HEK293 (cell line): ENCODE measurements around the gene RHEB.

ENCODE experiments used
- TCF7L2 ChIP-seq: IDR thresholded peaks from 2 replicates; pipeline ENCODE4 v1.6.1; 2011; ENCODE audit warnings: low read depth, mild to moderate bottlenecking, inconsistent platforms, low read length, moderate library complexity, borderline replicate concordance
- TF ChIP-seq, protein P1 (sequence below): fragments of 450-650 bp; formaldehyde crosslinking; IDR thresholded peaks from 2 replicates; pipeline ENCODE4 v1.5.1; 2016; ENCODE audit warnings: missing biosample characterization, missing genetic modification characterization

DNA sequence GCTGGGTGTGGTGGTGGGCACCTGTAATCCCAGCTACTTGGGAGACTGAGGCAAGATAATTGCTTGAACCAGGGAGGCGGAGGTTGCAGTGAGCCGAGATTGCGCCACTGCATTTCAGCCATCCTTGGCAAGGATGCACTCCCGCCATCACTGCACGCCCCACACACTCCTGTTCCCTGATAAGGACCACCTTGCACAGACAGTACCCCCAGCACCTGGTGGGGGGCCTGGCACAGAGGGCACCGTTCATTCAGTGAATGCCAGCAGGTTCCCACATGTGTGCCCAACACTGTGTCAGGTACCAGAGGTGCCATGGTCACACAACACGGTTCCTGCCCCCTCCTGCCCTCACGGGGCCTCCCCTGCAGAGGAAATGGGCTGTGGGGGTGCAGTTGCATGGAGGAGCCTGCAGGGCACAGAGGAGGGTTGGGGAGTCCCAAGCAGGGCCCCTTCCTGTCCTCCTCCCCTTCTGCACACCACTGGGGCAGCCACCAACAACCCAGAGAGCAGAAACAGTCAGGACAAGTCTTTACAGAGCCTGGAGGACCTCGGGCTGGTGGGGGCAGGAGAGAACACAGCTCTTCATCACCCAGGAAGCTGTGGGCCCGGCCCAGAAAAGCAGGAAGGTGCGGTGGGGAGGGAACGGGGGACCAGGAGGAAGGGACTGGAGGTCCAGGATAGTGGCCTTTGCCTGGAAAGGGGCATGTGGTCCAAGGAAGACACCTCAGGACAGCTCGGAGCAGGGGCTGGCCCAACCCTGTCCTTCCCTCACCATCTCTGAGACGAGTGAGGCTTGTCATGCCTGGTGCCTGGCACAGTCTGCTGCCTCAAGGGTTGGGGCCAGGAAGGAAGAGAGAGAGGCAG is 86.8 kb downstream of the RHEB start:
- no peak for TF ChIP-seq TCF7L2
- TF ChIP-seq, protein P1, sequence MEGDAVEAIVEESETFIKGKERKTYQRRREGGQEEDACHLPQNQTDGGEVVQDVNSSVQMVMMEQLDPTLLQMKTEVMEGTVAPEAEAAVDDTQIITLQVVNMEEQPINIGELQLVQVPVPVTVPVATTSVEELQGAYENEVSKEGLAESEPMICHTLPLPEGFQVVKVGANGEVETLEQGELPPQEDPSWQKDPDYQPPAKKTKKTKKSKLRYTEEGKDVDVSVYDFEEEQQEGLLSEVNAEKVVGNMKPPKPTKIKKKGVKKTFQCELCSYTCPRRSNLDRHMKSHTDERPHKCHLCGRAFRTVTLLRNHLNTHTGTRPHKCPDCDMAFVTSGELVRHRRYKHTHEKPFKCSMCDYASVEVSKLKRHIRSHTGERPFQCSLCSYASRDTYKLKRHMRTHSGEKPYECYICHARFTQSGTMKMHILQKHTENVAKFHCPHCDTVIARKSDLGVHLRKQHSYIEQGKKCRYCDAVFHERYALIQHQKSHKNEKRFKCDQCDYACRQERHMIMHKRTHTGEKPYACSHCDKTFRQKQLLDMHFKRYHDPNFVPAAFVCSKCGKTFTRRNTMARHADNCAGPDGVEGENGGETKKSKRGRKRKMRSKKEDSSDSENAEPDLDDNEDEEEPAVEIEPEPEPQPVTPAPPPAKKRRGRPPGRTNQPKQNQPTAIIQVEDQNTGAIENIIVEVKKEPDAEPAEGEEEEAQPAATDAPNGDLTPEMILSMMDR (tag by site-specific recombination) = no peak
